GM06990 (cell line): ENCODE data around the gene CMTM1.

Experiments used
- DNase-seq: peaks from one replicate; pipeline ENCODE4 v3.0.0-alpha.2; 2011; ENCODE audit not compliant: insufficient read length; ENCODE audit errors: extremely low read depth
- H3K27me3 ChIP-seq: replicated peaks from 2 replicates; pipeline ENCODE4 v1.6.0; 2011; ENCODE audit warnings: low read length; ENCODE audit not compliant: control insufficient read depth, insufficient read depth
- H3K36me3 ChIP-seq: 2 replicates; pipeline ENCODE4 v1.5.1; 2011; ENCODE audit warnings: low read length; ENCODE audit not compliant: control insufficient read depth, insufficient read depth
- H3K4me3 ChIP-seq: replicated peaks from 2 replicates; pipeline ENCODE4 v1.5.1; 2011; ENCODE audit warnings: low read depth, mild to moderate bottlenecking, control low read depth, low read length
- TF ChIP-seq, protein P1 (sequence below): IDR thresholded peaks from 2 replicates; pipeline ENCODE4 v1.5.1; 2011; ENCODE audit warnings: low read length, control low read depth, mild to moderate bottlenecking, inconsistent platforms; ENCODE audit not compliant: insufficient read depth, poor library complexity, severe bottlenecking

CMTM1 gene

DNA sequence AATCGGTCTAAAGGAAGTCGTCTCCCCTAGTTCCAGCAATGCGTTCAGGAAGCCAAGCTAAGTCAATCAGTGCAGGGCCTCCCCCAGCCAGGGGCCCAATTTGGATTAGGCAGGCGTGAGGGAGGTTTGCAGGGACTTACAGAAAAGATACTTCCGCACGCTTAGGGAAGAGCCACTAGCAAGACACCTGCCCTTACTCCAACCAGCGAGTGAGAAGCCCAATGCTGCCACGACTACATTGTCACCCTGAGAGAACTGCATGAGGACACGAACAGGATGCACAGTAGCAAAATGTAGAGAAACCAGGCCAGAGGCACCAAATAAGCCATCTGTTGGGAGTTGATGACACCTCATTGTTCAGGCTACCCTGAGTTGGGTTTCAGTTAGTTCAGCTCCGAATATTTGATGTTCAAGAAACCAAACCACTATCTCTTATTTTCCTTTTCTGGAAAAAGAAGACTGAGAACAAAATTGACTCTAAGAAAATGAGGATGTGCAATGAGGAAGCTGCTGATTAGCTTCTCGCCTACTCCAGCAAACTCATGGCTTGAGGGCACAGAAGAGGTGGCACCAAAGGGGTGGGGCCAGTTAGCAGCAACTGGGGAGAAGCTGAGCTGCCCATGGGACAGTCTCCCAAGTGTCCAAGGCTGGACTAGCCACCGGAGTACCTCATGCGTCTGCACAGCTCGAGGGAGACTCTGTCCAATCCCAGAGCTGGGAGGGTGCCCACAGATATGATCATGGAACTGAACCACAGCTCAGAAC lies 45.7 kb upstream of the CMTM1 start:
- Histone ChIP-seq H3K4me3 (no peak overlapping the region), H3K36me3 (no peaks in the 10 kb centered on the region), H3K27me3 (no peaks in the 10 kb centered on the region)
- DNase-seq: no peak
- TF ChIP-seq, protein P1, sequence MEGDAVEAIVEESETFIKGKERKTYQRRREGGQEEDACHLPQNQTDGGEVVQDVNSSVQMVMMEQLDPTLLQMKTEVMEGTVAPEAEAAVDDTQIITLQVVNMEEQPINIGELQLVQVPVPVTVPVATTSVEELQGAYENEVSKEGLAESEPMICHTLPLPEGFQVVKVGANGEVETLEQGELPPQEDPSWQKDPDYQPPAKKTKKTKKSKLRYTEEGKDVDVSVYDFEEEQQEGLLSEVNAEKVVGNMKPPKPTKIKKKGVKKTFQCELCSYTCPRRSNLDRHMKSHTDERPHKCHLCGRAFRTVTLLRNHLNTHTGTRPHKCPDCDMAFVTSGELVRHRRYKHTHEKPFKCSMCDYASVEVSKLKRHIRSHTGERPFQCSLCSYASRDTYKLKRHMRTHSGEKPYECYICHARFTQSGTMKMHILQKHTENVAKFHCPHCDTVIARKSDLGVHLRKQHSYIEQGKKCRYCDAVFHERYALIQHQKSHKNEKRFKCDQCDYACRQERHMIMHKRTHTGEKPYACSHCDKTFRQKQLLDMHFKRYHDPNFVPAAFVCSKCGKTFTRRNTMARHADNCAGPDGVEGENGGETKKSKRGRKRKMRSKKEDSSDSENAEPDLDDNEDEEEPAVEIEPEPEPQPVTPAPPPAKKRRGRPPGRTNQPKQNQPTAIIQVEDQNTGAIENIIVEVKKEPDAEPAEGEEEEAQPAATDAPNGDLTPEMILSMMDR: no peak

DNA sequence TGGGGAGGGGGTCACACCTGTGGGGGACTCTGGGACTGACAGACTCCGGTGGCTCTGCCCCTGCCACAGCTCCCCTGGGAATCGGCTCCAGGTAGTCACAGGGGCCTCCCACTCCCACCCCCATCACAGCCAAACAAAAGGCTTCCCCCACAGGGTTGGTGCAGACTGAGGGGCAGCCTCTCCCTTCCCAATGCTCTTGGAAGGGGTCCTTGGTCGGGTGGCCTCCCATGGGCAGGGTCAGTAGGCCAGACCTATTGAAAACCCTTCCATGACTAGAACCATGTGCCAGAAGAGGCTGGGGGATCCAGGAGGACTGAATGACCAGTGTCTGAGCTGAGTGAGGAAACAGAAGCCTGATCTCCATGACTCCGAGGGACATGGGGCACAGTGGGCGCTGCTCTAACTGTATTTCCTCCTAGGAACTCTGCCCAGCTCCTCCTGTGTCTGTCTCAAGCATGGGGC lies 45.0 kb upstream of the CMTM1 start:
- H3K27me3 ChIP-seq: no peaks in the 10 kb centered on the region
- no peak overlapping the region for H3K4me3 ChIP-seq
- TF ChIP-seq, protein P1: no peak
- H3K36me3 ChIP-seq: no peaks in the 10 kb centered on the region
- no peak for DNase-seq

DNA sequence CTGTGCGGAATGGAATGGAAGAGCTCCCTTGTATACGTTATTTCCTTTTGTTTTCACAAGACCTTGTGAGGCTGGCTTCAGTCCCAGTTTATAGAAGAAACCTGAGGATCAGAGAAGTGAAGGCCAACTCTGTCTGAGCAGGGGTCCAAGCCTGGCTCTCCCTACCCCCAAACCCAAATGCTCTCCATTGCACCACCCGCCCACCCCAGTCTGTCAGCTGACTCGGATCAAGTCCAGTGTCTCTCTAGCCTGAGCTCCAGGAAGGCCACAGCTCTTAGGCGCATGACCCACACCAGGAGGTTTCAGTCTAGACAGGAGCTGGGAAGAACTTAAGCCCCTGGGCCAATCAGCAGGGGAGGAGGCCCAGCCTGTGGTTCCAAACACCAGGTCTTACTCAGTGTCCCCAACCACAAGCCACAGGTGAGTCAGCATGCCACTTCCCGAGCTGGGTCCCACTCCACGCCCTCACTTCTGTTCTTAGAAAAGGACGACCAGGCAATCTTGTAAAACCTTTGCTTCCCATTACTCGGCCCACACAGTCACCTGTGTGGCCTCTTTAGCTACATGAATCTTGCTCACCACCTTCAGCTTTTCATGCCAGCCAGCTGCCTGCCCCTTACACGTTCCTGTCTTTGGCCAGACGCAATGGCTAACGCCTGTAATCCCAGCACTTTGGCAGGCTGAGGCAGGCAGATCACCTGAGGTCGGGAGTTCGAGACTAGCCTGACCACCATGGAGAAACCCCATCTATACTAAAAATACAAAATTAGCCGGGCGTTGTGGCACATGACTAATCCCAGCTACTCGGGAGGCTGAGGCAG lies 44.1 kb upstream of the CMTM1 start:
- H3K4me3 ChIP-seq: no peak overlapping the region

DNA sequence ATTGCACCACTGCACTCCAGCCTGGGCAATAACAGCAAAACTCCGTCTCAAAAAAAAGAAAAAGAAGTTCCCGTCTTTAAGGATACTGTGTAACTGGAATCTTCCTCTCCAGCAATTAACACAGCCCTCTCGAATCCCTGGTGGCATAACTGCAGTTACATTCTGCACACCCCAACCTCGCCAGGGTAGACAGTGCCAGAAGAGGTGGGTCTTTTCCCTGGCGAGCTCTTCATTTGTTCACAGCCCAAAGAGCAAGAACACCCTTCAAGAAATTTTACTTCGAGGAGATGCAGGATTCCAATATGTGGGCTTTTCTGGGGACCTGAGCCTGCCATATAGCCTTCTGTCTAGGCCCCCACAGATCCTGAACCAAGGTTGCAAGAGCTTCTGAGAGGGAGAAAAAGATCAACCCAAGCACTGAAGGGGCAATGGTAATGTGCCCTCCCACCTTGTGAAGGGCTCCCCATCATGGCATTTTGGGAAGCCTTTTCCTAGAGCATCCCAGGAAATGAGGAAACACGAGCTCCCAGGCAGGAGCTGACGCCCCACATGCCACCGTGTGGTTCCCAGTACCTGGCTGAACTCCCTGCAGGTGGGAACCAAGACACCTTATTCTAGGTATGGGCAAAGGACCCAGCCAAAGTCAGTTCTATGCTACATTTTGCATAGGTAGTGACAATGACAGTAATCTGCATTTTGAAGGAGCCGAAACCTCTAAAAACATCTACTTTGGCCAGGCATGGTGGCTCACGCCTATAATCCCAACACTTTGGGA lies 43.2 kb upstream of the CMTM1 start:
- TF ChIP-seq, protein P1: no peak
- H3K4me3 ChIP-seq: no peak overlapping the region

More for the DNA sequence above, 44.1 kb upstream of the CMTM1 start:
- DNase-seq: peak; percentile 82
- TF ChIP-seq, protein P1: no peak
- no peaks in the 10 kb centered on the region for H3K36me3 ChIP-seq
- H3K27me3 ChIP-seq: no peaks in the 10 kb centered on the region

DNA sequence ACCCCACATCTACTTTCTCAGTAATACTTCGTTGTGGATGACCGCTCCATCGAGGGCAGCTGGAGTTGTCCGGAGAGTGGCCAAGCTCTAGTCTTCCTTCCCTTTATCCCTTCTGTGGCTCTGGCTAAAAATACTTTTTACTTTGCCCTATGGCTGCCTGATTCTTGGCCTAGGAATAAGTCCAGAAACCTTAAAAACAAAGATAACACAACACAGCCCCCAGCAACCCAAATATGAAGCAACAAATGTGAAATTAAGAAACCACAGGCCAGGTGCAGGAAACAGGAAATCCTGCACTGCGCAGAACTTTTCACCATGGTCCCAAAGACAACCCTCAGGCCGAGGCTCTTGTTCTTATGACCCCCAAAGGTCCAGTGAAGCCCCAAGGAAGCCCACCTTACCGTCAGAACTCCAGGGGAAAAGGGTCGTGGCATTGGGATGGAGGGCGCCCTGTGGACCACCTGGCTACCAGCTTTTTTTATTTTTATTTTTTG lies 42.3 kb upstream of the CMTM1 start:
- peak; percentile 72 for DNase-seq
- no peak overlapping the region for H3K4me3 ChIP-seq
- H3K27me3 ChIP-seq: no peaks in the 10 kb centered on the region
- TF ChIP-seq, protein P1: no peak
- no peaks in the 10 kb centered on the region; the same call in 1 of the 2 replicates for H3K36me3 ChIP-seq

More for the DNA sequence above, 43.2 kb upstream of the CMTM1 start:
- Histone ChIP-seq H3K36me3 (no peaks in the 10 kb centered on the region), H3K27me3 (no peaks in the 10 kb centered on the region)
- no peak for DNase-seq
